ENCODE measurements around the gene MECR.

MECR gene

DNA sequence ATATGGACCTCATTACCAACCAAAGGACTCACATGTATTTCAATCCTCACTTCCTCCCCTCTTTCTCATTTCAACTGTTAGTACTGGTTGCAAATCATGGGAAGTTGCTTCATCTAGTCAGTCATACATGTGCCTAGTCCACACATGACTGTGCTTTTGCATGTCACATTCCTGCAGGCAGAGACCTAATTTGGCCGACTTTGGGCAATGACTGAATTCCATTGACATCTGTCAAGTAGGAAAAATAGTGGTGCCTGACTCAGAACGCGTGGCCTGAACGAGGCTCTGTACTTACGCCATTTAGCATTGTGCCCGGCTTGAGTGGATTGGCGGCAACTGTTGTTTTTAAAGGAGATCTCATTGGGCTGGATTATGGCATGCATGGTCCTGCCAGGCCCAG is 23.6 kb upstream of the MECR start:
- no peak for TF ChIP-seq CTCF (conservative IDR thresholded peaks at IDR 0.05)
- H3K27ac ChIP-seq = no peak overlapping the region

DNA sequence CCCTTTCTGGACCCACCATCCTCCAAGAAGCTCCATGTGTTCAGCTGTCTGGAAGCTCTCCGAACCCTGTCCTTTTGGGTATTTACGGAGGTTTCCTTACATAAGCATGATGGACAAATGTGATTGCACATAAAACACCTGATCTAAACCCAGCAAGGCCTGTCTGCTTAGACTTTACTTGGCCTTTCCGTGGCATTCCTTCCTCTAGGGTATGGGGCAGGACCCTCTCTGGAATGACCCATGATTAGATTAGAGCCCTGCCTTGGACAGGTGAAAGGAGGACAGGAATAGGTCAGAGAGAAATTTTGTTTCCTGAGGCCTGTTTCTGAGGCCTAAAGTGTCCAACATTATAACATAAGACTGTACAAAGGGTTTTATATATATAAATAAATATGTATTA is 22.4 kb upstream of the MECR start:
- no peak overlapping the region for H3K27ac ChIP-seq
- TF ChIP-seq CTCF (conservative IDR thresholded peaks at IDR 0.05) = no peak

GRCh38 chr1:29251164-29252124 is 20.7 kb upstream of the MECR start:
- no peak overlapping the region for H3K27ac ChIP-seq
- TF ChIP-seq CTCF (conservative IDR thresholded peaks at IDR 0.05) = no peak

GRCh38 chr1:29249951-29250581 is 19.3 kb upstream of the MECR start:
- no peak overlapping the region for H3K27ac ChIP-seq
- TF ChIP-seq CTCF (conservative IDR thresholded peaks at IDR 0.05) = no peak

GRCh38 chr1:29249170-29249691 is 18.5 kb upstream of the MECR start:
- H3K27ac ChIP-seq = no peak overlapping the region
- no peak for TF ChIP-seq CTCF (conservative IDR thresholded peaks at IDR 0.05)

GRCh38 chr1:29248409-29248808 is 17.7 kb upstream of the MECR start:
- TF ChIP-seq CTCF (conservative IDR thresholded peaks at IDR 0.05) = no peak
- no peak overlapping the region for H3K27ac ChIP-seq

- H3K27ac ChIP-seq = no peak overlapping the region
- TF ChIP-seq CTCF (conservative IDR thresholded peaks at IDR 0.05) = no peak
These were observed 17.0 kb upstream of the MECR start for GRCh38 chr1:29247571-29248273.

Data from VCaP (cell line).